Activated naive CD4-positive, alpha-beta T cell treated with anti-CD3 and anti-CD28 coated beads, Interleukin-2, amount 50 U/mL, for 72 hours (primary cell): Measurements from ENCODE around the gene SAMD4A. TPM values are rescaled to one million over a fixed set of nuclear protein-coding genes. Genes with fewer than 3 reads are reported as not detected.

Experiments used
- ATAC-seq, 2 donors: fragments of 150-1000 bp; cut with Tn5 transposase; 2 replicates each; pipeline ENCODE4 v1.10.0; 2021; ENCODE audit warnings: mild to moderate bottlenecking in 2 of 2, moderate library complexity in 2 of 2
- DNase-seq, 2 donors: peaks; one replicate each; pipeline ENCODE4 v3.0.0; 2021 to 2022; ENCODE audit warnings: low spot score in 2 of 2
- H3K27ac Mint-ChIP-seq, 2 donors: one replicate each; pipeline ENCODE4 v1.8.0; 2022; ENCODE audit warnings: mild to moderate bottlenecking in 2 of 2, mixed read lengths in 2 of 2
- H3K36me3 Mint-ChIP-seq, 2 donors: one replicate each; pipeline ENCODE4 v1.8.0; 2022; ENCODE audit warnings: mixed read lengths in 2 of 2
- H3K9me3 Mint-ChIP-seq, 2 donors: one replicate each; pipeline ENCODE4 v1.8.0; 2022; ENCODE audit warnings: mixed read lengths in 2 of 2
- total RNA-seq, 2 donors: library from RNA; stranded (reverse); gene quantifications; one replicate each; pipeline ENCODE4 v1.2.3, GENCODE V29; 2022

SAMD4A gene
- total RNA-seq, 2 donors from 2014 or later, result 2.3 to 6.8 TPM

DNA sequence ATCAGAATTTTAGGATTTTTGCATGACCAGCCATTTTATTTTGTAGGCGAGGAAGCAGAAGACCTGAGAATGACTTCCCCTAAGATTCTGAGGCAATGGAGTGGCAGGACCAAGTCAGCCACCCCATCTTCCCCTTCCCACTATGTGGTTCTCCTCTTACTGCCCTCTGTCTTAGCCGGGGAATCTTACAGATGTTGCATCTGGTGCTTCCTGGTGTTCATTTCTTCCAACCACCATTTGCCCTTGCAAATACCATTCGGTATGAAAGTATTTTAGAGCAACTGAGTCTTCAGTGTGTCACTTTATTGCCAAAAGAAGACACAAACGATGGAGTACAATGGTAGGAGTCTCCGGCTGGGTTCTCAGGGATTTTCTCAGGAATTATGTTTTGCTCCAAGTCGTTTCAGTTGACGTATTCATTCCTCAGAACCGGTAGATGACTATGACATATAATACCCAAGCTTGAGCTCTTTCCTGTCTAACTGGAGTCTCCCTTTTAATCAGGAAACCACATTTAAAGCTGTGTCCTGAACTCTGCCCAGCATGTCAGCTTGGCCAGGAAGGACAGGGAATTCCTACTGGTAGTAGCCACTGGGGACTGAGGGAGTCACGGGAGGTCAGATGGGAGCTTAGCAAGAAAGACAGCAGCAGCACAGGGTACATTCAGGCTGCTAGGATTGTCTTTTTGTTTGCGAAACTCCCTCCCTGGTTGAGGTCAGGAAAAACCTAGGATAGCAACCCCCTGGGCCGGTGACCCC lies 87.0 kb downstream of the SAMD4A start:
- no peak for ATAC-seq
- DNase-seq, result no peak
- no peaks in the 10 kb centered on the region for H3K36me3 Mint-ChIP-seq
- H3K9me3 Mint-ChIP-seq, result peaks cover 0 to 4% of the 10 kb centered on the region in 2 donors
- H3K27ac Mint-ChIP-seq, result no peak overlapping the region

- peaks cover 0 to 4% of the 10 kb centered on the region in 2 donors for H3K9me3 Mint-ChIP-seq
- no peak overlapping the region for H3K27ac Mint-ChIP-seq
- DNase-seq (no peak), ATAC-seq (no peak)
- no peaks in the 10 kb centered on the region for H3K36me3 Mint-ChIP-seq
Observed at GRCh38 chr14:54654605-54655004, 87.7 kb downstream of the SAMD4A start.

DNA sequence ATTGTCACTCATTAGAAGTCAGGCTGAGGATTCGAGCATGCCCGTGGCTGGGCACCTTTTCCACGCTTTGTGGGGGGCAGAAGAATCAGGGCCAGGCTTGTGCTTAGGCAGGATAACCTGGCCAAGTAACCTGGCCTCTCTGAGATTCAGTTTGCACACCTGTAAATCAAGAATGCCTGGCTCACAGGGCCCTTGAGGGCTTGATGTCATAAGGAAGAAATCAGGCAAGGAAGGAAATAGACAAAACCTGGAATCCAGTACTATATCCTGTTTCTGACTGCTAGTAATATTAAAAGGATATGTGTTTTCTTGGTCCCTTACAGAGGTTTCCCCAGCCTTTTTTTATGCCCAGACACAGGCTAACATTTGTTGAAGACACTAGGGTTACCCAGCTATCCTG lies 91.9 kb downstream of the SAMD4A start:
- Mint-ChIP-seq H3K9me3 (peaks cover 0 to 4% of the 10 kb centered on the region in 2 donors), H3K36me3 (no peaks in the 10 kb centered on the region), H3K27ac (no peak overlapping the region)
- ATAC-seq (no peak), DNase-seq (no peak)

- Mint-ChIP-seq H3K27ac (no peak overlapping the region), H3K9me3 (peaks cover 0 to 4% of the 10 kb centered on the region in 2 donors), H3K36me3 (no peaks in the 10 kb centered on the region)
- ATAC-seq (no peak), DNase-seq (no peak)
Observed at GRCh38 chr14:54659365-54659764, 92.4 kb downstream of the SAMD4A start.

GRCh38 chr14:54660604-54661111 lies 93.7 kb downstream of the SAMD4A start:
- ATAC-seq (no peak), DNase-seq (no peak)
- Mint-ChIP-seq H3K9me3 (no peaks in the 10 kb centered on the region), H3K27ac (no peak overlapping the region), H3K36me3 (no peaks in the 10 kb centered on the region)

- Mint-ChIP-seq H3K27ac (no peak overlapping the region), H3K9me3 (no peaks in the 10 kb centered on the region), H3K36me3 (no peaks in the 10 kb centered on the region)
- DNase-seq (no peak), ATAC-seq (no peak)
Observed at GRCh38 chr14:54662491-54663133, 95.7 kb downstream of the SAMD4A start.

GRCh38 chr14:54664961-54665360 lies 98.0 kb downstream of the SAMD4A start:
- no peaks in the 10 kb centered on the region for H3K9me3 Mint-ChIP-seq
- no peaks in the 10 kb centered on the region for H3K36me3 Mint-ChIP-seq
- ATAC-seq (no peak), DNase-seq (no peak)
- no peak overlapping the region for H3K27ac Mint-ChIP-seq

DNA sequence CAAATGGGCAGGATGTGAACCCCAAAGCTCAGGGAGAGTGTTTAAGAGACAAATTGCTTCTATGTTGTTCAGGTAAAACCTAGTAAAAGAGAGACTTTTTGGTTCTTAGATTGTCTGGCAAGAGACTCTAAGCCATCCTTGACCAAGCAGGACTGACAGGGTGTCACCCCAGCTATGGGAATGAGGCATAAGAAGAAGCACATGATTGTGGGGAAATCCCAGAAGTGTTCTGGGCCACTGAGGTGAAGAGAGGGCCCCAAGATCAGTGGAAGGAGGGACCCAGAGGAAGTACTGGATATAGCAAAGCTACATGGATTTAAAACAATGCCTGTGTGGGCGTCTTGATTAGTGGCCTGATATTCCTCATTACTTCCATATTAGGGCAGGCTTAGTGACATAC lies 99.0 kb downstream of the SAMD4A start:
- Mint-ChIP-seq H3K27ac (peak overlapping the region in 1 of 2 donors; percentile 67), H3K36me3 (peaks cover 0 to 4% of the 10 kb centered on the region in 2 donors), H3K9me3 (no peaks in the 10 kb centered on the region)
- ATAC-seq (peak in 1 of 2 donors; percentile 51), DNase-seq (no peak)

DNA sequence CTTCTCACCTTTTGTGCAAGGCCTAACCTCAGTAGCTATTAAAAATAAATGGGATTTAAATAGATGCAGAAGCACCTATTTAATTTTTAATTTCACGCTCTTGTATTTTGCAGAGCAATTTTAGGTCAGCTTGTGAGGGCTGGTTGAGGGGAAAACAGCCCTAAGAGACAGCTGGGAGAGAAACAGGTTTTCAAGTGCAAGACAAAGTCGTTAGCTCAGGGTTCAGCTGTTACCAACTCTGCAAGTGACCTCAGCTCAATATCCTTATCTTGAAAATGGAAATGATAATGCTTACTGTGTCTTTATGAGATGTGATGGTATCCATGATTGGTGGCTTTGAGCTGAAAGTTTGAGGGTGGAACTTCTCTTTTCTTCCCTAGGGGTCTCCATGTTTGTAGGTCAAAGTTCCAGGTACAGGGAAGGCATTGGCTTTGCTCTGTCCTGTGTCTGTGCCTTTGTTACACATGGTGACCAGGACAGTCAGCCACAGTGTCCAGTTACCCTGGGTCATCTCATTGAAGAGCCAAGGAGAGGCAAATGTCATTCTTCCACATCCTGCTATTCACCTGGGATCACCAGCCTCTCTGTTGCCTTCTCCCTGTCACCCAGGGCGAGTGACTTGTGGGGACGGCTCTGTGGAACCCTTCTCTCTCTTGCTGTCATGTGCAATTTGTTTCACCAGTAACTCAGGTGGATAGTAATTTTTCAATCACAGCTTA lies 100.3 kb downstream of the SAMD4A start:
- ATAC-seq, result no peak
- no peaks in the 10 kb centered on the region for H3K9me3 Mint-ChIP-seq

DNA sequence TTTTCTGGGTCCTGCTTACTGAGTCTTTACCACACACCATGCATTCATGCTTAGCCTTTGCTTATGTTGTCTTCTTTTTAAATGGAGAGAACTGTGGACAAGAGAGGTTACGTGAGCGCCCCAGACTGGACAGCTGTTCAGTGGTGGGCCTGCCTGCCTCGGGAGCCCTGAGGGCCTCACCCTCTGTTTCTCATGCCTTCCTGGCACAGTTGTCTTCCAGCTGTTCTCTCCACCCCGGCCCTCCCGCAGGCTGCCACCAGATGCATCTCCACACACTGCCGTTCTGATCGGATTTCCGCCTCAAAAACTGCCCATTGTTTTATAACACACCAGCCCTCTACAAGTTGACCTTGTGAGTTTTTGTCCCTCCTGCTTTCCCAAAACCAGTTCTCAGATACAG lies 100.8 kb downstream of the SAMD4A start:
- Mint-ChIP-seq H3K27ac (peak overlapping the region in 1 of 2 donors; percentile 26), H3K36me3 (peaks cover 0 to 11% of the 10 kb centered on the region in 2 donors), H3K9me3 (no peaks in the 10 kb centered on the region)
- ATAC-seq (no peak), DNase-seq (no peak)

More for the DNA sequence above, 100.3 kb downstream of the SAMD4A start:
- Mint-ChIP-seq H3K27ac (no peak overlapping the region), H3K36me3 (peaks cover 0 to 11% of the 10 kb centered on the region in 2 donors)
- no peak for DNase-seq

DNA sequence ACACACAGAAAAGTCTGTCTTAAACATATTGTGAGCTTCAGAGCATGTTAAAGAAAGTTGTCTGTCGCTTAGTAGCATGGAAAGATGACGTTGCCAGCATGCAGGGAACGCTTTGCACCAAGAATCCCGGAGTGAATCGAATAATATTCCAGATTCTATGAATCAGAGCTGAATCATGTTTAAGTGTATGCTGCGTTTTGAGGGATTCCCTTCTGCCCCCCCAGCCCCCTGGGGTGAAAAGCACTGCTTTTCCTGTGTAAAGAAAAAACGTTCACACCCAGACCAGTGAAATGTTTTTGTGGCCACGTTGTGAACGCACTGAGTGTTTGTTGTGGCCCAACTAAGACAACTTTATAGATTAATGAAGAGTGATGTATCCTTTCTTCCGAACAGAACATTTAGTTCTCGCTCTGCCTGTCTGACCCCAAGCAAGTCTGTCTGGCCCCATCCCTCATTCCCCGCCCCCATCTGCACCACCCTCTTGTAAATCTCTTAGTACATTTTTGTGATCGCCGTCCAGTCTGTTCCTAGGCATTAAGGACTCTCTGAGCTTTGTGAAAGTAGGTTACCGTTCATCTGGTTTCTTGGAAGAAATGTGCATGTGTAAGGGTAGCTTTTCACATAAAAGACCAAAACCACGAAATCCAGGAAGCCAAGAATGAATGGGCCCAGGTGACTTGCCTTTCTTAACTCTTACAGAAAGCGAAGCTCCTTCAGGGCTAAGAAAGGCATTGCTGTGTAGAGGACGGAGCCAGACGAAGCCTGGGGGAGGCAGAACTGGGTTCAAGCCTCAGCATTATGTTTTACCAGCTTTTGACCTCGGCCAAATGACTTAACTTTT lies 103.0 kb downstream of the SAMD4A start:
- Mint-ChIP-seq H3K9me3 (no peaks in the 10 kb centered on the region), H3K36me3 (peaks cover 0 to 11% of the 10 kb centered on the region in 2 donors), H3K27ac (peak overlapping the region in 1 of 2 donors; percentile 61)
- peak; percentile 64 to 86 for ATAC-seq
- DNase-seq, result peak in 1 of 2 donors; percentile 38

- H3K27ac Mint-ChIP-seq, result no peak overlapping the region
- H3K9me3 Mint-ChIP-seq, result no peaks in the 10 kb centered on the region
- peaks cover 0 to 11% of the 10 kb centered on the region in 2 donors for H3K36me3 Mint-ChIP-seq
- no peak for DNase-seq
- ATAC-seq, result no peak
Observed at GRCh38 chr14:54671537-54671936, 104.6 kb downstream of the SAMD4A start.

DNA sequence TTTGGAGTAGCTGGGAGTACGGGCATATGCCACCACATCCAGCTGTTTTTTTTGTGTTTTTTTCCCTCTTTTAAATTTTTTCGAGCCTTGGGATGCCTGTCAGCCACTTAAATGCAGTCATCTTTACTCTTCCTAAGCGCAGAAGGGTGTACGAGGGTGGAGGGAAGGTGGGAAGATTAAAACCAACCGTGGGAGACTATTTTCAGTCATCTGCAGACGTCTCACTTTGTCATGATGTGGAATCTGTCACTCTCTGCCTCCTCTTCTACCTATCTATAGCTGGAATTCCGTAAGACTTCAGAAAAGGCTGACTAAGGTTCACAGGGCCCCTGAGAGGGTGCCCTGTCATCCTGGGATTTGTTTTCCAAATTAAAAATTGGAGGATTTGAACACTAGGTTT lies 105.3 kb downstream of the SAMD4A start:
- ATAC-seq (no peak), DNase-seq (no peak)
- Mint-ChIP-seq H3K36me3 (peaks cover 0 to 11% of the 10 kb centered on the region in 2 donors), H3K9me3 (no peaks in the 10 kb centered on the region), H3K27ac (no peak overlapping the region)

- Mint-ChIP-seq H3K27ac (no peak overlapping the region), H3K36me3 (peaks cover 0 to 11% of the 10 kb centered on the region in 2 donors), H3K9me3 (no peaks in the 10 kb centered on the region)
- ATAC-seq (peak in 1 of 2 donors; percentile 59), DNase-seq (no peak)
Observed at GRCh38 chr14:54672688-54673087, 105.8 kb downstream of the SAMD4A start.

GRCh38 chr14:54673193-54674045 lies 106.5 kb downstream of the SAMD4A start:
- H3K27ac Mint-ChIP-seq, result no peak overlapping the region
- ATAC-seq (no peak), DNase-seq (no peak)
- peaks cover 0 to 11% of the 10 kb centered on the region in 2 donors for H3K36me3 Mint-ChIP-seq
- H3K9me3 Mint-ChIP-seq, result no peaks in the 10 kb centered on the region
